IgD-negative memory B cell (primary cell): ENCODE data around the gene AJAP1. TPM values are rescaled to one million over a fixed set of nuclear protein-coding genes. Genes with fewer than 3 reads are reported as not detected.

Source experiments
- H3K27ac Mint-ChIP-seq, 3 donors: one replicate each; pipeline ENCODE4 v1.8.0; 2020 to 2022; ENCODE audit warnings: mild to moderate bottlenecking in 3 of 3, mixed read lengths in 3 of 3, moderate library complexity in 1 of 3
- H3K27me3 Mint-ChIP-seq: one replicate; pipeline ENCODE4 v1.8.0; 2021; ENCODE audit warnings: mixed read lengths
- H3K36me3 Mint-ChIP-seq: one replicate; pipeline ENCODE4 v1.8.0; 2020; ENCODE audit warnings: mild to moderate bottlenecking, mixed read lengths
- H3K4me1 Mint-ChIP-seq, 3 donors: one replicate each; pipeline ENCODE4 v1.8.0; 2020 to 2022; ENCODE audit warnings: mixed read lengths in 3 of 3, mild to moderate bottlenecking in 1 of 3
- H3K4me3 Mint-ChIP-seq, 4 donors: one replicate each; pipeline ENCODE4 v1.8.0; 2020 to 2022; ENCODE audit warnings: mild to moderate bottlenecking in 4 of 4, mixed read lengths in 4 of 4, moderate library complexity in 3 of 4
- H3K9me3 Mint-ChIP-seq, 3 donors: one replicate each; pipeline ENCODE4 v1.8.0; 2020 to 2021; ENCODE audit warnings: mixed read lengths in 3 of 3, mild to moderate bottlenecking in 1 of 3
- polyA plus RNA-seq: library from polyadenylated mRNA; unstranded; fragments of 300-500 nt; fragmentation: Illumina TruSeq; gene quantifications from one replicate; pipeline ENCODE4 v1.2.3, GENCODE V29; 2021

AJAP1 gene
- polyA plus RNA-seq, 1 donor from 2014 or later, result not detected

DNA sequence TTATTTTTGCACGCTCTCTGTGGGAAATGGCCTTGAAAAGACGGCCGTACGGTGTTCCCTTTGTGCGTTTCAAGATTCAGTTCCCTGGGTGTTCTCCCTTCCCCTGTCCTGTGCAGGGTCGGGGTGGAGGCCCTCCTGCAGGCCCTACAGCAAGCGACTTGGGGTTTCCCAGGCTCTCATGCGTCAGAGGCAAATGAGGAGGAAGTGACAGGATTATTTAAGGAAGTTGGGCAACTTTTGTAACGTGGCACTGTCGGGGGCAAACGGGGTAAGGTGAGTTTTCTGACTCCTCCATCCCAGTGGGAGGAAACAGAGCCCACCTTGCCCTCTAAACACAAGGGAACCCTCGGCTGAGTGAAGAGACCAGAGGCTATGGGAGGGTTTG is 16.1 kb upstream of the AJAP1 start:
- no peak overlapping the region for H3K27ac Mint-ChIP-seq
- no peaks in the 10 kb centered on the region for H3K36me3 Mint-ChIP-seq
- H3K9me3 Mint-ChIP-seq, result no peaks in the 10 kb centered on the region
- no peak overlapping the region for H3K4me3 Mint-ChIP-seq
- H3K4me1 Mint-ChIP-seq, result no peaks in the 10 kb centered on the region
- H3K27me3 Mint-ChIP-seq, result peaks cover 5% of the 10 kb centered on the region

DNA sequence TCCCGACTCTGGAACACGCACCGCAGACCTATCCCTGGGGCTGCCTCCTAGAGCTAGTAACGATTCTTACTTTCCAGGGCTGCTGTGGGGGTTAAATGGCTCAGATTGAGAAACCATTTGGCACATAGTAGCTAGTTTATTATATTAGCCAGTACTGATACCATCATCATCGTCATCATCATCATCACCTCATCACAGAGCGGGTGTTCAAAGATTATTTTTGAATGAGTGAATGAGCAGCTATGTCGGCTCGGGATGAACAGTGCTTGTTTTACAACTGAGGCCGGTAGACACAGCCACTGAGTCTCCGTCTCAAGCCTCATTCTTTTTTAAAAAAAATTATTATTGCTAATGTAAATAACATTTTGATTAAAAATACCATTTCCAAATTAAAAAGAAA is 13.5 kb upstream of the AJAP1 start:
- Mint-ChIP-seq H3K4me1 (no peaks in the 10 kb centered on the region), H3K27ac (no peak overlapping the region), H3K36me3 (no peaks in the 10 kb centered on the region), H3K9me3 (no peaks in the 10 kb centered on the region), H3K27me3 (peaks cover 4% of the 10 kb centered on the region), H3K4me3 (no peak overlapping the region)

DNA sequence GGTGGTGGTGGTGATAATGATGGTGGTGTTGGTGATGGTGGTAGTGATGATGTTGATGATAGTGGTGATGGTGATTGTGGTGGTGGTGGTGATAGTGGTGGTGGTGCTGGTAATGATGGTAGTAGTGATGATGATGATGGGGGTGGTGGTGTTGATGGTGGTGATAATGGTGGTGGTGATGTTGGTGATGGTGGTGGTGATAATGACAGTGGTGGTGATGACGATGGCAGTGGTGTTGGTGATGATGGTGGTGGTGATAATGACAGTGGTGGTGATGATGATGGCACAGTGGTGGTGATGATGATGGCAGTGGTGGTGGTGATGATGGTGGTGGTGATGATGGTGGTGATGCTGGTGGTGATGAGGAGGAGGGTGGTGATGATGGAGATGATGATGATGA is 7.0 kb upstream of the AJAP1 start:
- Mint-ChIP-seq H3K4me3 (no peak overlapping the region), H3K27me3 (no peaks in the 10 kb centered on the region), H3K9me3 (no peaks in the 10 kb centered on the region), H3K27ac (no peak overlapping the region), H3K4me1 (peaks cover 0 to 2% (median 0%) of the 10 kb centered on the region in 3 donors), H3K36me3 (no peaks in the 10 kb centered on the region)

DNA sequence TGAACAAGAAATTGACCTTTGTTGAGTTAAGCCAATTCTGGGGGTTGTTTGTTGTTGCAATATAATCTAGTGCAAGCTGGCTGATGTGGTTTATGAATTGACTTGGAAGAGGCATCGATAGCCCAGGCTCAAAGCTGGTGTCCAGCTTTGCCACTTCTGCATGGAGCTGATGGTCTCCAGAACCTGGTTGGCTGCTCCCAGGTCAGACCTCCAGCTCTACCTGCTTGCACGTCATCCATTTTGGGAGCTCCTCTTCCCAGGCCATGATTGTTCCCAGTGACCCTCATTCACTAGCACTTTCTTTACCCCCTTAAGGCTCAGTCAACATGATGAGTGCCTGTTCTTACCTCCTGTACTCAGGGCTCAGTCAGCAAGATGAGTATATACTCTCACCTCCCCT is 5.8 kb upstream of the AJAP1 start:
- Mint-ChIP-seq H3K4me3 (no peak overlapping the region), H3K36me3 (no peaks in the 10 kb centered on the region), H3K4me1 (peaks cover 0 to 2% (median 0%) of the 10 kb centered on the region in 3 donors), H3K27me3 (peaks cover 2% of the 10 kb centered on the region), H3K27ac (no peak overlapping the region), H3K9me3 (no peaks in the 10 kb centered on the region)

DNA sequence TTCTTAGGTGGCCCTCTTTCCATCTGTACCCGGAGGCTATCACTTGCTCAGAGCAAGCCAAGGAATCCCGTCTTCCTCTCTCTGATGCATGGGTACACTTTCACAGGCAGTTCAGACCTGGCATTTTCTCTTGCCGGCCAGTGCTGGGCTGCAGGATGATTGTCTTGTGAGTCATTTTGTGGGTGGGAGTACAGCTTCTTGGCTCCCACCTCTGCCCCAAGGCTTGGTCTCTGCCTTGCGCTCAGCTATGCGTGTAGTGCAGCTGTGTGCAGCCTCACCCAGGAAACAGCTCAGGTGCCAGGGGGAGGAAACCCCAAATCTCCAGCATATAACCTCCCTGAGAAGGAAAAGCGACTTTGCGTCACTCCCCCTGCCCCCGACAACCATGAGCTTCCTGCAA is 3.9 kb upstream of the AJAP1 start:
- H3K4me3 Mint-ChIP-seq, result no peak overlapping the region
- no peaks in the 10 kb centered on the region for H3K9me3 Mint-ChIP-seq
- H3K27ac Mint-ChIP-seq, result no peak overlapping the region
- peaks cover 0 to 2% (median 0%) of the 10 kb centered on the region in 3 donors for H3K4me1 Mint-ChIP-seq
- peaks cover 5% of the 10 kb centered on the region for H3K27me3 Mint-ChIP-seq
- H3K36me3 Mint-ChIP-seq, result no peaks in the 10 kb centered on the region

GRCh38 chr1:4650981-4651380 is 3.4 kb upstream of the AJAP1 start:
- peak overlapping the region in 1 of 3 donors; percentile 34 for H3K27ac Mint-ChIP-seq

DNA sequence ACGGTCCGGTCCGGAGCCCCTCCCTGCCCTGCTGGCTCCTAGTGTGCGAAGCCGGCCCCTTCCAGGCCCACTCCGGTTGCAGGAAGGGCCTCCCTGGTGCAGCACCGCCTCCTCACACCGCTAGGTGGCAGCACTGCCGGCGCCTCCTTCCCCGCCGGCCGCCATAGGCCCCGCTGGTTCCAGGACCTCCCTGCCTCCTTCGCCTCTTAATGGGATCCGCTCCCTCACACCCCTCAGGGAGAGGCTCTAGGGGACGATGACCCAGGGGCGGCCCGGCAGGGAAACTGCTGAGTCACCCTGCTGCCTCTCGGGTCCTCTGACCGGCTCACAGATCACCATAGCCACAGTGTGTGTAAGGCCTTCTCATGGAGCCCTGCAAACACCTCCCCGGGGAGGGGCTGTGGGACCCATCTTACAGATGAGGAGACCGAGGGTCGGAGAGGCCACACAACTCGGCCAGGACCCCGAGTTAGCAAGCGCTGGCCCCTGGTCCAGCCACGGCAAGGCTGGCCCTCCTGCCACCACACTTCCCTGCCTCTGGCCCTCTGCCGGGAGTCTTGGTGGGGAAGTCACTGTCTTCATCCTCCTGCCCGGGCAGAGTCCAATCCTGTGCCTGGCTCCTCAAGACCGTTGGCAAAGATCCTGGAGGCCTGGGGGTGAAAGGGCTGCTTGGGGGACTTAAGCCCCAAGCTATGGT is 1.6 kb upstream of the AJAP1 start:
- H3K36me3 Mint-ChIP-seq, result no peaks in the 10 kb centered on the region
- no peak overlapping the region for H3K4me3 Mint-ChIP-seq
- H3K9me3 Mint-ChIP-seq, result no peaks in the 10 kb centered on the region
- H3K27me3 Mint-ChIP-seq, result peaks cover 18% of the 10 kb centered on the region
- peaks cover 4 to 7% (median 4%) of the 10 kb centered on the region in 3 donors for H3K4me1 Mint-ChIP-seq
- no peak overlapping the region for H3K27ac Mint-ChIP-seq

More at GRCh38 chr1:4650981-4651380, 3.4 kb upstream of the AJAP1 start:
- H3K36me3 Mint-ChIP-seq, result no peaks in the 10 kb centered on the region
- H3K4me1 Mint-ChIP-seq, result peaks cover 0 to 2% (median 0%) of the 10 kb centered on the region in 3 donors
- no peak overlapping the region for H3K4me3 Mint-ChIP-seq
- peaks cover 5% of the 10 kb centered on the region for H3K27me3 Mint-ChIP-seq
- H3K9me3 Mint-ChIP-seq, result no peaks in the 10 kb centered on the region

DNA sequence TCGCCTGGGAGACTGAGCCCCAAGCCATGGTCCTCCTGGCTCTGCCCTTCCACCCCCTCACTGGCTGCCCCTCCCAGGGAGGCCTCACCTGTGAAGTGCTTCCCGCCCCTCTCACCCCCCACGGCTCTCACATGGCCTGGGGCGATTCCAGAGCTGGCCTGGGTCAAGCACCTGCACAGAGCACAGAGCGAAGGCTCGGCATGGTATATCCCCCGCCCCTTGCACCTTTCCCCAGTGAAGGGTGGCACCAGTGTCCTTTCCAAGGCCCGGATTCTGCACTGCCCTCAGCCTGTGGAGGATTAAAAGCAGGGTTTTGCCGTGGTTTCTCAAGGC is 1.1 kb upstream of the AJAP1 start:
- Mint-ChIP-seq H3K4me1 (peaks cover 4 to 7% (median 4%) of the 10 kb centered on the region in 3 donors), H3K36me3 (no peaks in the 10 kb centered on the region), H3K9me3 (no peaks in the 10 kb centered on the region), H3K27ac (no peak overlapping the region), H3K27me3 (peaks cover 18% of the 10 kb centered on the region), H3K4me3 (no peak overlapping the region)

DNA sequence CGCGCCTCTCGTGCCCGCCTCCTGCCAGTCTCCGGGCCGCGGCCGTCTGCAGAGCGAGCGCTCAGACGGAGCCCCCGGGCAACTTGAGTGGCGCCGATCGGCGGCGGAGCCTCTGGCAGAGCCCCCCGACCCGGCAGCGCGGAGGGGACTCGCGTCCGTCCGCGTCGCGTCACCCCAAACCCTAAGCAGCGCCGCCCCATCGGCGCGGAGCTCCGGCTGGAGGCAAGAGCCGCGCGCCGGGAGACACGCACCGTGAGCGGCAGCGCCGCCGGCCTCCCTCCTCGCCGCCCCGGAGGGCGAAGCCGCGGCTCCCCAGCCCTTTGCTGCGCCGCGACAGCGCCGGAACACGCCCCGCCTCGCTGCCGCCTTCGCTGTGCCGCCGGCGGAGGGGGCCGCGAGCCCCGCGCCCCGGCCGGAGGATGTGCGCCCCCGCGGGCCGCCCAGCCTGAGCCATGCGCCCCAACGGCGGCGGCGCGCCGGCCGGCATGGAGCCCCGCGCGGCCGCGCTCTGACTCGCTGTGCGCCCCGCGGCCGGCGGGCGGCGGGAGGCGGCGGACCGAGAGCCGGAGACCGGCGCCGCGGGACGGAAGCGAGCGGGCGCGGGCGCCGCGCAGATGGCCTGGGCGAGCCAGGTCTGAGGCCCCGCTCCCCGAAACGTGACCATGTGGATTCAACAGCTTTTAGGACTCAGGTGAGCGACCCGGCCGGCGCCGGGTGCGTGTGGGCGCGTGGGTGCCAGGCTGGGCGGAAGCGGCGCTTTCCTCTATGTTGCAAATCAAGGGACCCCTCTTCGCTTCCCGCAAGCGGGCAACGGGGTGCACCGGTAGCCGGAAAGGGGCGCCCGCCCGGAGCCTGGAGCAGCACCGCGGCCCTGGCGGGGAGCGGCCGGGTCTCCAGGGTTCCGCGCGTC is 610 bp downstream of the AJAP1 start:
- H3K36me3 Mint-ChIP-seq, result peaks cover 4% of the 10 kb centered on the region
- H3K4me3 Mint-ChIP-seq, result no peak overlapping the region
- no peak overlapping the region for H3K27ac Mint-ChIP-seq
- H3K27me3 Mint-ChIP-seq, result peaks cover 25% of the 10 kb centered on the region
- H3K4me1 Mint-ChIP-seq, result peaks cover 4 to 7% (median 4%) of the 10 kb centered on the region in 3 donors
- H3K9me3 Mint-ChIP-seq, result no peaks in the 10 kb centered on the region

GRCh38 chr1:4655674-4656532 is 1.5 kb downstream of the AJAP1 start:
- Mint-ChIP-seq H3K27me3 (peaks cover 25% of the 10 kb centered on the region), H3K4me1 (peaks cover 4 to 7% (median 4%) of the 10 kb centered on the region in 3 donors), H3K9me3 (no peaks in the 10 kb centered on the region), H3K4me3 (no peak overlapping the region), H3K27ac (no peak overlapping the region), H3K36me3 (peaks cover 4% of the 10 kb centered on the region)

DNA sequence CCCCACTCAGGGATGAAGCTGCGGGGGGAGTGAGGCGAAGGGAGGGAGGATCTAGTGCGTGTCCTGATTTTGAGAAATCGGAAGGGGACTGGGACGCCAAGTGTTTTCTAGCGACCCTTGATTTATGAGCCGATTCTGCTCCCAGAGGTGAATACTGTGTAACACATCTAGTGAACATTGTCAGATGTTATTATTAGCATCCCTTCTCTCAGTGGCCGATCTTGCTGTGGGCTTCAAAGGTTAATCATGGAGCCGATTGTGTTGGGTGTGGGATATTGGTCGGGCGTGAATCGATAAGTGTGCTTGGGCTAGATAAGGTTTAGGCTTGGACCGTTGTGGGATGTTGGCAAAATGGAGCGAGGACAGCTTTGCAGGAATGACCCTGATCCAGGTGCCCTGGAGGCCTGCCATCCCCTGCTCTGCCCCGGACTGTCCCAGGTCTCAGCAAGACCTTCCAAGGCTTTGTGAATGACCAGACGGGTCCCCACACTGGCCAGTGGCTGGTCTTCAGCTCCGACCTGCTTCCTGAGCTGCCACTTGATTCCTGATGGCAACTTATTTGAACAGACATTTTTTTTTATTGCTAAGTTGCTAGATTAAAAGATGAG is 2.2 kb downstream of the AJAP1 start:
- H3K27me3 Mint-ChIP-seq, result peaks cover 28% of the 10 kb centered on the region
- no peak overlapping the region for H3K27ac Mint-ChIP-seq
- peaks cover 4% of the 10 kb centered on the region for H3K36me3 Mint-ChIP-seq
- peaks cover 2 to 7% (median 4%) of the 10 kb centered on the region in 3 donors for H3K4me1 Mint-ChIP-seq
- no peaks in the 10 kb centered on the region for H3K9me3 Mint-ChIP-seq
- H3K4me3 Mint-ChIP-seq, result no peak overlapping the region

DNA sequence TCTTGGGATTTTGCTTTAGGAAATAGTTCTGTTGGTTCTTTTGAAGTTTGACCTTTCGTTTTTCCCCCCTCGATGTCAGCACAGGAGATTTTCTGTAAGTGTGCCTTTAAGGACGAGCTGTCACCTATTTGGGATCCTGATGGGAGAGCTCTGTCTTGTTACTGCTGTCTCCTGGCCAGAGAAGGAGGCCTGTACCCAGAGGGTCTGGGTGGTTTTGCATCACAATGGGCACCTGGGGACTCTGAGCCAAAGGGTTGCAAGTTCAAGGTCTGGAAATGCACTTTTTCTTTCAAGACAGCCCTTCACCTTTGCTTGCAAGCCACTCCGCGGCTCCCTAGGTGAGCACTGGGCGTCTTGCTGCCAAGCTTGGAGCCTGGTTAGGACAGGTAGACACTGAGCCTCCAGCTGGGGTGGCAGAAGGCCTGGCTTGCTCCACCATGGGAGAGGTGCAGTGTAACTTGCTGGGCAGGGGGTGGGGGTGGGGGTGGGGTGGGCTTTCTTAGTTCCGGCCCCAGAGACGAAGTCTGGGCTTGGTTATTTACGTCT is 2.9 kb downstream of the AJAP1 start:
- H3K27me3 Mint-ChIP-seq, result peaks cover 29% of the 10 kb centered on the region
- H3K4me3 Mint-ChIP-seq, result no peak overlapping the region
- peaks cover 4% of the 10 kb centered on the region for H3K36me3 Mint-ChIP-seq
- H3K4me1 Mint-ChIP-seq, result peaks cover 2 to 7% (median 4%) of the 10 kb centered on the region in 3 donors
- no peaks in the 10 kb centered on the region for H3K9me3 Mint-ChIP-seq
- H3K27ac Mint-ChIP-seq, result no peak overlapping the region

- Mint-ChIP-seq H3K4me3 (no peak overlapping the region), H3K27ac (no peak overlapping the region), H3K9me3 (no peaks in the 10 kb centered on the region), H3K27me3 (peaks cover 33% of the 10 kb centered on the region), H3K36me3 (peaks cover 4% of the 10 kb centered on the region), H3K4me1 (peaks cover 2 to 7% (median 4%) of the 10 kb centered on the region in 3 donors)
Measured at GRCh38 chr1:4657960-4658541, 3.6 kb downstream of the AJAP1 start.
